PFSK-1 (cell line): ENCODE measurements around the gene RPS18. TPM values are rescaled to one million over a fixed set of nuclear protein-coding genes. Genes with fewer than 3 reads are reported as not detected.

Experiments used
- FOXP2 ChIP-seq: optimal IDR thresholded peaks from 2 replicates; pipeline ENCODE3; 2011; ENCODE audit warnings: borderline replicate concordance, control low read depth, inconsistent platforms; ENCODE audit not compliant: insufficient read depth; ENCODE audit errors: extremely low read length, extremely low read depth
- POLR2AphosphoS5 ChIP-seq: IDR thresholded peaks from 2 replicates; pipeline ENCODE4 v1.6.1; 2012; ENCODE audit warnings: low read depth, mild to moderate bottlenecking, control low read depth, low read length, moderate library complexity
- REST ChIP-seq, 2 experiments: IDR thresholded peaks; 2 replicates each; pipeline versions ENCODE4 v1.6.1 to v1.8.0; 2011 to 2012; ENCODE audit warnings: low read depth in 2 of 2, low read length in 2 of 2, control low read depth in 1 of 2, inconsistent platforms in 1 of 2, mild to moderate bottlenecking in 1 of 2, moderate library complexity in 1 of 2; ENCODE audit not compliant: insufficient read depth in 1 of 2
- SIN3A ChIP-seq: IDR thresholded peaks from 2 replicates; pipeline ENCODE4 v1.6.1; 2012; ENCODE audit warnings: mild to moderate bottlenecking, low read length, moderate library complexity, borderline replicate concordance; ENCODE audit not compliant: insufficient read depth
- TAF1 ChIP-seq: IDR thresholded peaks from 2 replicates; pipeline ENCODE4 v1.6.1; 2012; ENCODE audit warnings: low read length, control low read depth, borderline replicate concordance; ENCODE audit not compliant: insufficient read depth
- polyA plus RNA-seq: library from polyadenylated mRNA; unstranded; fragments of >200 nt; gene quantifications from one replicate; pipeline ENCODE4 v1.2.1, GENCODE V29; 2012; ENCODE audit warnings: low read depth, missing spikeins; ENCODE audit not compliant: insufficient read length

RPS18 gene
- 7,537 TPM for polyA plus RNA-seq

GRCh38 chr6:33271468-33272274, at the start of gene RPS18, which contains the start of gene VPS52:
RPS18 (plus strand) TSS chr6:33272075; CDS start chr6:33272120, 45 bp downstream.
VPS52 (minus strand) TSS chr6:33271876; CDS start chr6:33271675, 201 bp downstream.
- TF ChIP-seq REST (IDR thresholded peaks at IDR 0.05; ENCODE audit: insufficient read depth in 1 of 2, low read depth in 2 of 2, low read length in 2 of 2), result peak; percentile 61 to 79
- TF ChIP-seq SIN3A, result no peak
- TF ChIP-seq POLR2AphosphoS5, result peak; percentile 100
- TF ChIP-seq TAF1, result peak; percentile 99

- TF ChIP-seq REST (IDR thresholded peaks at IDR 0.05; ENCODE audit: insufficient read depth in 1 of 2, low read depth in 2 of 2, low read length in 2 of 2) (no peak), SIN3A (no peak), POLR2AphosphoS5 (no peak), TAF1 (no peak), FOXP2 (no peak)
Measured at GRCh38 chr6:33235221-33235634, 36.6 kb upstream of the RPS18 start.

- TF ChIP-seq SIN3A, result no peak
- no peak for TF ChIP-seq POLR2AphosphoS5
- no peak for TF ChIP-seq REST (IDR thresholded peaks at IDR 0.05; ENCODE audit: insufficient read depth in 1 of 2, low read depth in 2 of 2, low read length in 2 of 2)
- TF ChIP-seq FOXP2, result no peak
- TF ChIP-seq TAF1, result no peak
Measured at GRCh38 chr6:33236328-33236727, 35.5 kb upstream of the RPS18 start.

GRCh38 chr6:33236852-33237251, 35.0 kb upstream of the RPS18 start:
- TF ChIP-seq REST (IDR thresholded peaks at IDR 0.05; ENCODE audit: insufficient read depth in 1 of 2, low read depth in 2 of 2, low read length in 2 of 2) (no peak), SIN3A (no peak), FOXP2 (no peak), TAF1 (no peak), POLR2AphosphoS5 (no peak)
